Measurements from ENCODE around the gene CCL11.

CCL11 gene

GRCh38 chr17:34253139-34253525 lies 32.4 kb upstream of the CCL11 start:
- no peak overlapping the region for H3K27ac ChIP-seq
- no peak for TF ChIP-seq CTCF (IDR thresholded peaks at IDR 0.05)
- peaks cover 32 to 56% of the 10 kb centered on the region in 2 experiments for H3K4me1 ChIP-seq (ENCODE audit: control insufficient read depth in 1 of 2, insufficient read depth in 1 of 2, low read depth in 1 of 2, low read length in 1 of 2)
- H3K27me3 ChIP-seq: peaks cover 11% of the 10 kb centered on the region
- no peak overlapping the region for H3K4me3 ChIP-seq (ENCODE audit: low read depth in 1 of 2, low read length in 1 of 2)
- no peaks in the 10 kb centered on the region for H3K9me3 ChIP-seq
- no peaks in the 10 kb centered on the region for H3K36me3 ChIP-seq

- Histone ChIP-seq H3K9me3 (no peaks in the 10 kb centered on the region), H3K36me3 (no peaks in the 10 kb centered on the region), H3K27me3 (peaks cover 11% of the 10 kb centered on the region), H3K4me1 (ENCODE audit: control insufficient read depth in 1 of 2, insufficient read depth in 1 of 2, low read depth in 1 of 2, low read length in 1 of 2) (peaks cover 22 to 46% of the 10 kb centered on the region in 2 experiments), H3K27ac (no peak overlapping the region), H3K4me3 (ENCODE audit: low read depth in 1 of 2, low read length in 1 of 2) (no peak overlapping the region)
- TF ChIP-seq CTCF (IDR thresholded peaks at IDR 0.05): no peak
Measured at GRCh38 chr17:34254146-34254545, 31.4 kb upstream of the CCL11 start.

- H3K9me3 ChIP-seq: no peaks in the 10 kb centered on the region
- H3K4me1 ChIP-seq (ENCODE audit: control insufficient read depth in 1 of 2, insufficient read depth in 1 of 2, low read depth in 1 of 2, low read length in 1 of 2): peaks cover 15 to 39% of the 10 kb centered on the region in 2 experiments
- no peak within 1 kb of the TSS for H3K27ac ChIP-seq
- H3K27me3 ChIP-seq: peaks cover 11% of the 10 kb centered on the region
- no peak for TF ChIP-seq CTCF (IDR thresholded peaks at IDR 0.05)
- no peak within 1 kb of the TSS for H3K4me3 ChIP-seq (ENCODE audit: low read depth in 1 of 2, low read length in 1 of 2)
- no peaks in the 10 kb centered on the region for H3K36me3 ChIP-seq
Measured at GRCh38 chr17:34254651-34255380, 30.7 kb upstream of the CCL11 start, which contains the start of gene CCL2. TSS of gene CCL2 (plus strand) at chr17:34255285. CDS start at chr17:34255350, 65 bp downstream.

GRCh38 chr17:34255381-34255732 lies 30.2 kb upstream of the CCL11 start:
- Histone ChIP-seq H3K9me3 (no peaks in the 10 kb centered on the region), H3K4me3 (ENCODE audit: low read depth in 1 of 2, low read length in 1 of 2) (no peak overlapping the region), H3K36me3 (no peaks in the 10 kb centered on the region), H3K27me3 (peaks cover 11% of the 10 kb centered on the region), H3K4me1 (ENCODE audit: control insufficient read depth in 1 of 2, insufficient read depth in 1 of 2, low read depth in 1 of 2, low read length in 1 of 2) (peaks cover 13 to 34% of the 10 kb centered on the region in 2 experiments), H3K27ac (no peak overlapping the region)
- no peak for TF ChIP-seq CTCF (IDR thresholded peaks at IDR 0.05)

- H3K27ac ChIP-seq: no peak overlapping the region
Measured at GRCh38 chr17:34255841-34256240, 29.7 kb upstream of the CCL11 start.

More at GRCh38 chr17:34255841-34256240, 29.7 kb upstream of the CCL11 start:
- Histone ChIP-seq H3K36me3 (no peaks in the 10 kb centered on the region), H3K9me3 (no peaks in the 10 kb centered on the region), H3K4me1 (ENCODE audit: control insufficient read depth in 1 of 2, insufficient read depth in 1 of 2, low read depth in 1 of 2, low read length in 1 of 2) (peaks cover 13 to 29% of the 10 kb centered on the region in 2 experiments), H3K27me3 (peaks cover 11% of the 10 kb centered on the region), H3K4me3 (ENCODE audit: low read depth in 1 of 2, low read length in 1 of 2) (no peak overlapping the region)
- TF ChIP-seq CTCF (IDR thresholded peaks at IDR 0.05): no peak

Measured in neutrophil (primary cell).